Skin of body (tissue), 2 donors: ENCODE data around the gene APOBR. TPM values are rescaled to one million over a fixed set of nuclear protein-coding genes. Genes with fewer than 3 reads are reported as not detected.
"Not testable (repeated sequence)": the region's sequence is repeated elsewhere in the genome, so short reads cannot be mapped to it uniquely, and the experiment has no call there.

Experiments used
- DNase-seq: peaks from one replicate; lab custom pipeline; 2025; lab: John Stamatoyannopoulos, UW
- total RNA-seq: library from RNA; depleted of rRNA; stranded (reverse); fragments of >200 nt; gene quantifications from one replicate; pipeline ENCODE4 v1.2.3, GENCODE V29; 2014

The APOBR gene, protein sequence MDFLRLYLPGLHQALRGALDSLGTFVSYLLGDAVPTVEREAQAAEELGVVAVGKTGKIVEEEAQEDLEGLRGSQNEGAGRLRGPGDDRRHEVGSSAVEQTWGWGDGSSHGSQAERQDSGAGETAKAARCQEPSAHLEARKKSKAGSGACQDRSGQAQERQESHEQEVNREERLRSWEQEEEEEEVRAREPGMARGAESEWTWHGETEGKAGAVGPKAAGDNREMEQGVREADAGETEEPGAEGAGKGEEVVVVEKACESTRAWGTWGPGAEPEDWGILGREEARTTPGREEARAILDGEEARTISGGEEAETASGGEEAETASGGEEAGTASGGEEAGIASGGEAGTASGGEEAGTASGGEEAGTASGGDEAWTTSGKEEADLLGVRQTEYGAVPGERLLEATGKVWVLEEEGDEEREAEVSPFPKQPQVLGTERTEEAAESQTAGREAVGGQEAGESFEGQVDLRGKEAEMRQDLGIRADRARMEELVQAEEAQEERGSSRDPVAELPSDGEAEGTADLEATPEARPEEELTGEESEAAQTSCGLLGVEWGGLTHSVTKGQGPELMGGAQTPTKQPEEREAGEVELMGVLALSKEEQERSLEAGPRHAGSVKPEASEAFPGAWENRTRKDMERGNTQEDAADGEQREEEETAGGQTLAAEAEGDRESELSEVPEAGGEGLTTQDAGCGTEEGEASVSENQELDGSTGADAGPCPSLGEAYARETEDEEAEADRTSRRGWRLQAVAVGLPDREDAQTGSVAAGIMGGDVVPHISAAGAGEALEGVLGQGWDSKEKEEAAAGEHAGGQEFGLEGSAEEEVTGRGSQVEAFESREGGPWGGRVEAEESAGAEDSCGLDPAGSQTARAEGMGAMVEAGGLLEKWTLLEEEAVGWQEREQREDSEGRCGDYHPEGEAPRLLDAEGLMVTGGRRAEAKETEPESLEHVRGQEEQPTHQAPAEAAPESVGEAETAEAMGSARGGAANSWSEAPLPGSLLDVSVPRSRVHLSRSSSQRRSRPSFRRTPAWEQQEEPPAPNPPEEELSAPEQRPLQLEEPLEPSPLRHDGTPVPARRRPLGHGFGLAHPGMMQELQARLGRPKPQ
- total RNA-seq: 1.7 TPM

DNA sequence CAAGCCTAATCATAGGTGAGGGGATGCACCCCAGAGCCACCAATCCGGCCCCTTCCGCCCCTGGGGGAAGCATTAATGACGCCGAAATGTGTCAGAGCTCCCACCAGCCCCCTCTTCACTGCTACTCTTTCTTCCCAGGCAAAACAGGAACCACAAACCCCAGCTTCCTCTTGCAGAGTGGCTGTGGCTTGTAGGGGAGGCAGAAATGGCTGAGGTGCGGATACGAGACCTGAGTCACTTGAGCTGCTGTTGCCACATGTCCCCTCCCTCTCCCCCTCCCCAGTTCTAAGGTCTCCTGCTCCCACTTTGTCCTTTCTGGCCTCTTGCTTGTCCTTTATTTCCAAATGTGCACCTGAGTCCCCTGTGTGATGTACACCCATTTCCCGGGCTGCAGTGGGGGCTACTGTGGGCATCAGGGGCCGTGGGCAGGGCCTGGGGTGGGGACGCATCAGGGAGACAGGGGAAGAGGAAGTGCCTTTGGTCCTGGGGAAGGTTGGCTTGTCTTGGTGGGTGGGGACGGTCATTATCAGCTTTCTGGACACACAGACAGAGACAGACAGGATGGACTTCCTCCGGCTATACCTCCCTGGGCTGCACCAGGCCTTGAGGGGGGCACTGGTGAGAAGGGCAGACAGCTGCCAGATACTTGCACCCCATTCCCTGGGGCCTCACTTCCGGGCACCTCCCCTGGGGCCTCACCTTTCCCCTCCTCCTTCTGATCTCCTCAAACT lies at the start of gene APOBR:
APOBR (plus strand) TSS at position 523 of the 731 bp plus-strand sequence; CDS start at position 562, 39 bp downstream.
- DNase-seq: no peak

DNA sequence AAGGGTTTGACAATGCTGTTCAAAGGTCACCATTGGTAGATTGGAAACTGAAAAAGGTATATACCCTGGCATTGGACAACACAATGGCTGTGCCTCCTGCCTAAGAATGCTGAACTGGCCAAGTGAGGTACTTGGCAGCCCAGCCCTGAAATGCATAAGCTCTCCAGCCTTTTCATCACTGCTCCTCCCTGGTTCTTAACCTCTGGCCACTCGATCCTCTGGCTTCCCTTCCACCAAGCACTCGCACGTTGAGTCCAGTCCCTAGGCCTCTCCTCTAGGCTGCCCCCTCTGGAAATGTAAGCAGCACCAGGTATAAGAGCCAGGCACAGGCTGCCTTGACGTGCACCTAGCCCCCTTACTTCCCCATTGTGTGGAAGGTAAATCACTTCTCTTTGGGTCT lies 48.1 kb upstream of the APOBR start:
- DNase-seq: not testable (repeated sequence)

DNA sequence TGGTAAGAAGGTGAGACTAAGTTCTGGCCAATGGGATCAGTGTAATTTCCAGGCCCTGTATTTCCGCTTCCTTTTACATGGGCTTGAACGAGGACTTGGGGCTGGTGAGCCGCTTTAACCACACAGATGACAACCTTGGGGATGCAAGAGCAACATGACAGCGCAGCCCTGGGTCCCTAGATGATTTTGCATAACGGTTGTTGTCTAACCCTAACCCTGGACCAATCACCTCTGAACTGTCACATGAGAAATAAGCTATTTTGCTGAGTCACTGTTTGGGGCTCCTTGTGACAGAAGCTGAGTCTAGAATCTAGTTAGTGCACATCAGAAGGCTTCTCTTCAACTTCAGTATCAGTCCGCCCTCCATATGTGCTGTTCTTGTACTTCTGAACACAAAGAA lies 47.4 kb upstream of the APOBR start:
- DNase-seq: not testable (repeated sequence)

DNA sequence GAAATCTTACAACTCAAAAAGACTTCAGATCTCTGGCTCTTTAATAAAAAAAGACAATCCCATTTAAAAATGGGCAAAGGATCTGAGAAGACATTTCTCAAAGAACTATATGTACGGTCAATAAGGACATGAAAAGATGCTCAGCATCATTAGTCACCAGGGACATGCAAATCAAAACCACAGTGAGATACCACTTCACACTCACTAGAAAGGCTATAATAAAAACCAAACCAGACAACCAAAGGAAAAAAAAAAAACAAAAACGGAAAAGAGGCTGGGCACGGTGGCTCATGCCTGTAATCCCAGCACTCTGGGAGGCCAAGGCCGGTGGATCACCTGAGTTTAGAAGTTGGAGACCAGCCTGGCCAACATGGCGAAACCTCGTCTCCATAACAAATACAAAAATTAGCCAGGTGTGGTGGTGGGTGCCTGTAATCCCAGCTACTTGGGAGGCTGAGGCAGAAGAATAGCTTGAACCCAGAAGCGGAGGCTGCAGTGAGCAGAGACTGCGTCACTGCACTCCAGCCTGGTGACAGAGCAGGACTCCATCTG lies 20.7 kb upstream of the APOBR start:
- no peak for DNase-seq

DNA sequence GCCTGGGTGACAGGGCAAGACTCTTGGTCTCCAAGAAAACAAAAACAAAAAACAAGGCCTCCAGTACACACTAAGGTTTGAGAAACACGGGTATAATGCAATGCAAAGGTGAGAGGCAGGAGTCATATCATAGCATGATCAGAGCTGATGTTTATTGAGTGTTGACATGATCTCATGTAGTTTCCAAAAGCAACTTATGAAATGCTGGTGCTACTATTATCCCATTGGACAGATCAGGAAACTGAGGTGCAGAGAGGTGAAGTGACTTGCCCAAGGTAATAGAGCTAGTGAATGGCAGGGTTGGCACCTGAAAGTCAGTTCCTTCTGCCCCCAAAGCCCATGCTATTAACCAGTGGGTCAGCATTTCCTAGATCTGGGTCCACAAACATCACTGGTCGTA lies 19.2 kb upstream of the APOBR start:
- no peak for DNase-seq

DNA sequence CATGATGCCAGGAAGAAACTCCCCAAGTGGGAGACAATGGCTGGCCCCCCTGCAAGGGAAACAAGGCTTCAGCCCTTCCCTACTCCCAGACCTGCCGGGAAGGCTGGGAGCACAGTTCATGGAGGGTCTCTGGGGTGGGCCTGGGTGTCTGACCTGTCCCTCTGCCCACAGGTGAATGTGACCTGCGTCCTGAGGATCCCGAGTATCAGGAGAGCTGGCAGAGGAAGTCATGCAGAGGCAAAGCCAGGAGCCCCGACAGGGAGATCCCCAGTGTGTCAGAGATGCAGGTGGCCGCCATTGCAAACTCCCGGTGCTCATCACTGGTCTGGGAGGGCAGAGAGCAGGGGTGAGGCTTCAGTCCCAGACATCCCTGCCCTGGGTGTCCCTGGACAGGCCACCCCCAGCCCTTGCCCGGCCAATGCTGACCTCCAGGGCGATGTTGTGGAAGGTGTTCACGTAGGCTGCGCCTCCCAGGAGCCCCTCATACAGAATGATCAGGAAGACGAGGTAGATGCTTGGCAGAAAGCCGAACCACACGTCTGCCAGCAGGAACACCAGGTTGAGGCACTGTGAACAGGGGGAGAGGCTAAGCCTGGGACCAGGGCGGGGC lies 17.0 kb upstream of the APOBR start:
- DNase-seq: no peak

DNA sequence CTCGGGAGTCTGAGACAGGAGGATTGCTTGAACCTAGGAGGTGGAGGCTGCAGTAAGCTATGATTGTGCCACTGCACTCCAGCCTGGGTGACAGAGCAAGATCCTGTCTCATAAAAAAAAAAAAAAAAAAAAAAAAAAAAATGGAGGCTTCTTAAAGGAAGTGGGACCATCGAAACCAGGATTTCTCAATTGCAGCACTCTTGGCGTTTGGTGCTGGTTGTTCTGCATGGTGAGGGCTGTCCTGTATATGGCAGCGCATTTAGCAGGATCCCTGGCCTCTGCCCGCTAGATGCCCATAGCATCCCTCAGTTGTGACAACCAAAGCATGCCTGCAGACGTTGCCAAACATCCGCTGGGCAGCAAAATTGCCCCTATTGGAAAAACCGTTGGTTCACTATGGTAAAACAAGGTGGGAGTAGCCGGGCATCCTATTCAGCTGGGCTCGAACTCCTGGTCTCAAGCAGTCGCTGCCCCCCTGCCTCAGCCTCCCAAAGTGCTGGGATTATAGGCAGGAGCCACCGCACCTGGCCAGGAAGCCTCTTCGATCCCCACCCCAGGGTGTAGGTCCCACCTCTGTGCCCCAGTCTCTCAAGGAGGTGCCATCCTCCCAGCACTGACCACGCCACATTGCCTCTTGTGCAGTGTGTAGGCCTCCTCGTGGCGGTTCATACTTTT lies 15.8 kb upstream of the APOBR start:
- DNase-seq: no peak

DNA sequence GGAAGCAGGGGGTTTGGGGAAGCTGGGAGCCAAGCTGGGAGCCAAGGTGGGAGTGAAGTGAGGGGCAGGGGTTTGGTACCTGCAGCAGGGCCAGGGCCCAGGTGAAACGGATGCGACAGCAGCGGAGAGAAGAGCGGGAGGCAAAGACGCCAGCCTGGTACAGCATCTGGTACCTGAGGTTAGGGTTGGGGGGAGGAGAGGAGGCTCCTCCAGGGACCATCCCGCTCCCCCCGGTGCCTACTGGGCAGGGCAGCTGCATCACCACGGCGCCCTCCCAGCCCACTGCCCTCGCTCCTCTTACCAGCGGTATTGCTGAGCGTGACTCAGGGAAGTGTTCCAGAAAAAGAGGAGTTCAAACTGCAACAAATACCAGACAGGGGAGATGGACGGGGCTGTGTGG lies 12.4 kb upstream of the APOBR start:
- DNase-seq: no peak

DNA sequence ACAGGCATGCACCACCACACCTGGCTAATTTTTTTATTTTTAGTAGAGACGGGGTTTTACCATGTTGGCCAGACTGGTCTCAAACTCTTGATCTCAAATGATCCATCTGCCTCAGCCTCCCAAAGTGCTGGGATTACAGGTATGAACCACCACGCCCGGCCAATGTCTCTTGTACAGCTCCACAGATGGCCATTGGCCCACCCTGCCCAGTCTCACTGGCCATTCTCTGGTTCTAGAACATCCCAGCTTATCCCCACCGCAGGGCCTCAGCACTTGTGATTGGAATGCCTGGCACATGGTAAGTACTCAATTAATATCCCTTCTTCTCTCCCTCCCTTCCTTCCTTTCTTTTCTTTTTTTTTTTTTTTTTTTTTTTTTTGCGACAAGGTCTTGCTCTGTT lies 11.1 kb upstream of the APOBR start:
- DNase-seq: not testable (repeated sequence)

DNA sequence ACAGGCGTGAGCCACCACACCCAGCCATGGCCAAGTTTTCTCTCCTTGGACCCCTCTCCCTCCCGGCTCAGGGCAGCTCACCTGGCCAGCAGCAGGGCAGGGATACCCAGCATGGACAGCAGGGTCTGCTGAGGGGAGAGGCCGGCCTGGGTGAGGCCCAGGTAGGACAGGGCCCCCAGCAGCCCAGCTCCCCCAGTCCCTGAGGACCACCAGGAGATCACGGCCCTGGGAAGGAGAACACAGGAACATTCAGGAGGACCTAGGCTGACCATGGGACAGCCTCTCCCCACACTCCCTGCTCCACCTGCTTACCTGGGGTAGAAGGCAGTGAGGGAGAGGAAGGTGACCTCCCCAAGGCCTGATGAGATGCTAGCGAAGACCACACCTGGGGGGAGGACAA lies 8.2 kb upstream of the APOBR start:
- DNase-seq: no peak

DNA sequence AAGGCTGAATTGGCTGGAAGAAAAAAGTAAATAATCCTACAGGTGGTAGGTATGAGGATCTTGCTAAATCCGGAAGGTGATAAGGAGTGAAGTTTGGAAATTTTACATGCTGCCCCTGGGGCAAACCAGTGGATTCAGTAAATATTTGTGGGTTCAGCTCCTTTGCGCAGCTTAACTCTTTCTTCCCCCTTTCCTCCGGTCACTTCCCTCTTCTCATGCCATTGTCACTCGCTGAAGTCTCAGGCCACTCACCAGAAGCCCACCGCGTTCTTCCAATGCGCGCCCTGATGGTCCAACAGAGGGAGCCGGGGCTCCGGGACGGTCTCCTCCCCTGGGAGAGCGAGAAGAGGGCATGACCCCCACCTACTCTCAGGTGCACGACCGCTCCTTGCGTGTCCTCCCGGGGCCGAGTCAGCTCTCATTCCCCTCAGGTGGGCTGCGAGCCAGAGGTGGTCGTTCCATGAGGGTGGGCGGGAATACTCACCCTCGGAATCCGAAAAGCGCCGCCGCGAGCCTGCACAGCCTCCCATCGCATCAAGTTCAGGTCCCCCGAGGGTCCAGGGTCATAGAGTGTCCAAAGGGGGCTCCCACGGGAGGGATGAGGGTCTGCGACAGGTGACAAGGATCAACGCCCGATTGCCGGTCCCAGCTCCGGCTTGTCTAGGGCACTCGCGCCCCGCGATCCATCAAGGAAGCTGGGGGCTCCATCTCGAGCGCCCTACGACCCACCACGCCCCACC lies 3.0 kb upstream of the APOBR start:
- no peak for DNase-seq

DNA sequence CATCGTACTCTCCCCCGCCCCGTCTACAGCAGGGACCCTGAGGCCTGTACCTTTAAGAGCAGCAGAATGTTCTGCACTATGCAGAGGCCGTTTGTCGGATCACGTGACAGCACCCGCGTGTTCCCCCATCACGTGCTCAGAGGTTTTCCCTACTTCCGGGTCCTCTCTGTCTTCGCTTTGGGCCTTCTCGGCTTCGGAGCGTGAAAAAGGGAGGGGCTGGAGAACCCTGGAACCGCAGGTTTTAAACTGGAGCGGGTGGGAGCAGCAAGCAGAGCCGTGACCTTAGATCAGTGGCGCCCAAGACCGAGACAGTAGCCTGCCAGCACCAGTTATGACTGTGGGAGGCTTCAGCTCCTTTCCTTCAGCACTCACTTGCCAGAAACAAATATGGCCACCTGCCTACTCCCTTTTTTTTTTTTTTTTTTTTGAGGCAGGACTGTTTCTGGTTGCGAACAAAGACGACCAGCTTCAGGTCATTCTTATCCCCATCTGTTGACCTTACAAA lies 2.4 kb upstream of the APOBR start, which contains the start of gene CLN3:
CLN3 (minus strand) TSS at position 105 of the 505 bp plus-strand sequence. CDS start 315 bp downstream, outside the sequence.
- peak; percentile 94 for DNase-seq

DNA sequence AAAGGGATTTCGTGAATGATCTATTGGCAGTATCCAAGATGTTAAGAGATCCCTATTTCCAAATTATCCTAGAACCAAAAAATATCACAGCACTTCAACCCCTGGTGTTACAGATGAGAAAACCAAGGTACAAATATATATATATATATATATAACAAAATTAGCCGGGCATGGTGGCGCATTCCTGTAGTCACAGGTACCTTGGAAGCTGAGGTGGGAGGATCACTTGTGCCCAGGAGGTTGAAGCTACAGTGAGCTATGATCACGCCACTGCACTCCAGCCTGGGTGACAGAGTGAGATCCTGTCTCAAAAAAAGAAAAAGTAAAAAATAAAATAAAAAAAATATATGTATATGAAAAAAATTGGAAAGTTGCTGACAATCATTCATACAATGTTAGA lies 1.9 kb upstream of the APOBR start:
- no peak for DNase-seq

DNA sequence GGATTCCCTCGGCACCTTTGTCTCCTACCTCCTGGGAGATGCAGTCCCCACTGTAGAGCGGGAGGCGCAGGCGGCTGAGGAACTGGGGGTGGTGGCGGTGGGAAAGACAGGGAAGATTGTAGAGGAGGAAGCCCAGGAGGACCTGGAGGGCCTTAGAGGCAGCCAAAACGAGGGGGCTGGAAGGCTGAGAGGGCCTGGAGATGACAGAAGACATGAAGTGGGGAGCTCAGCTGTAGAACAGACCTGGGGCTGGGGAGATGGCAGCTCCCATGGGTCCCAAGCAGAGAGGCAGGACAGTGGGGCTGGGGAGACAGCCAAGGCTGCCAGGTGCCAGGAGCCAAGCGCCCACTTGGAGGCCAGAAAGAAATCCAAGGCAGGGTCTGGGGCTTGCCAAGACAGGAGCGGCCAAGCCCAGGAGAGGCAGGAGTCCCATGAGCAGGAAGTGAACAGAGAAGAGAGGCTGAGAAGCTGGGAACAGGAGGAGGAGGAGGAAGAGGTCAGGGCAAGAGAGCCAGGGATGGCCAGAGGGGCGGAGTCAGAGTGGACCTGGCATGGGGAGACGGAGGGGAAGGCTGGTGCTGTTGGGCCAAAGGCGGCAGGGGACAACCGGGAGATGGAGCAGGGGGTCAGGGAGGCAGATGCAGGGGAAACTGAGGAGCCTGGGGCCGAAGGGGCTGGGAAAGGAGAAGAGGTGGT lies 803 bp downstream of the APOBR start:
- no peak for DNase-seq

DNA sequence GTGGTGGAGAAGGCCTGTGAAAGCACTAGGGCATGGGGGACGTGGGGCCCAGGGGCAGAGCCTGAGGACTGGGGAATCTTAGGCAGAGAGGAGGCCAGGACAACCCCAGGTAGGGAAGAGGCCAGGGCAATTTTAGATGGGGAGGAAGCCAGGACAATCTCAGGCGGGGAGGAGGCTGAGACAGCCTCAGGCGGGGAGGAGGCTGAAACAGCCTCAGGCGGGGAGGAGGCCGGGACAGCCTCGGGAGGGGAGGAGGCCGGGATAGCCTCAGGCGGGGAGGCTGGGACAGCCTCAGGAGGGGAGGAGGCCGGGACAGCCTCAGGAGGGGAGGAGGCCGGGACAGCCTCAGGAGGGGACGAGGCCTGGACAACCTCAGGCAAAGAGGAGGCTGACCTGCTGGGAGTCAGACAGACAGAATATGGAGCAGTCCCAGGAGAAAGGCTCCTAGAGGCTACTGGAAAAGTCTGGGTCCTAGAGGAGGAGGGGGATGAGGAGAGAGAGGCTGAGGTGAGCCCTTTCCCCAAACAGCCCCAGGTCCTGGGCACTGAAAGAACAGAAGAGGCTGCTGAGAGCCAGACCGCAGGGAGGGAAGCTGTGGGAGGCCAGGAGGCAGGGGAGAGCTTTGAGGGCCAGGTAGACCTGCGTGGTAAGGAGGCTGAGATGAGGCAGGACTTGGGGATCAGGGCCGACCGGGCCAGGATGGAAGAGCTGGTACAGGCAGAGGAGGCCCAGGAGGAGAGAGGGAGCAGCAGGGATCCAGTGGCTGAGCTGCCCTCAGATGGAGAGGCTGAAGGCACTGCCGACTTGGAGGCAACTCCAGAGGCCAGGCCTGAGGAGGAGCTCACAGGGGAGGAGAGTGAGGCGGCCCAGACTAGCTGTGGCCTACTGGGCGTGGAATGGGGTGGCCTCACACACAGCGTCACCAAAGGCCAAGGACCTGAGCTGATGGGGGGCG lies 1.6 kb downstream of the APOBR start:
- DNase-seq: no peak

DNA sequence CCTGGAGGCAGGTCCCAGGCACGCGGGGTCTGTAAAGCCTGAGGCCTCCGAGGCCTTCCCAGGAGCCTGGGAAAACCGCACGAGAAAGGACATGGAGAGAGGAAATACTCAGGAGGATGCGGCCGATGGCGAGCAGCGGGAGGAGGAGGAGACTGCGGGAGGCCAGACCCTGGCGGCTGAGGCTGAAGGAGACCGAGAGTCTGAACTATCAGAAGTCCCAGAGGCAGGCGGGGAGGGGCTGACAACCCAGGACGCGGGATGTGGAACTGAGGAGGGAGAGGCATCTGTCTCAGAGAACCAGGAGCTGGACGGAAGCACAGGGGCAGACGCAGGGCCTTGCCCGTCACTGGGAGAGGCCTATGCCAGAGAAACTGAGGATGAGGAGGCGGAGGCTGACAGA lies 2.4 kb downstream of the APOBR start:
- DNase-seq: no peak

DNA sequence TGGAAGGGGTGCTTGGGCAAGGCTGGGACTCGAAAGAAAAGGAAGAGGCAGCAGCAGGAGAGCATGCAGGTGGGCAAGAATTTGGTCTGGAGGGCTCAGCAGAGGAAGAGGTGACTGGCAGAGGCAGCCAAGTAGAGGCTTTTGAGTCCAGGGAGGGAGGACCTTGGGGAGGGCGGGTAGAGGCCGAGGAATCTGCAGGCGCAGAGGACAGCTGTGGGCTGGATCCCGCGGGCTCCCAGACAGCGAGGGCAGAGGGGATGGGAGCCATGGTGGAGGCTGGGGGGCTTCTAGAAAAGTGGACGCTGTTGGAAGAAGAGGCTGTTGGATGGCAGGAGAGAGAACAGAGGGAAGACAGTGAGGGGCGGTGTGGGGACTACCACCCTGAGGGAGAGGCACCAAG lies 2.9 kb downstream of the APOBR start:
- DNase-seq: no peak
